Kidney (tissue), 14 donors: ENCODE data around the gene TMEFF1. TPM values are rescaled to one million over a fixed set of nuclear protein-coding genes. Genes with fewer than 3 reads are reported as not detected.

ENCODE experiments used
- DNase-seq, 5 donors: peaks; one replicate each; pipeline ENCODE4 v3.0.0-alpha.2; 2013 to 2020
- FAIRE-seq: peaks from 2 replicates; lab custom pipeline; 2012; peaks lifted over from hg19 to GRCh38; lab: Jason Lieb, UNC
- H3K27ac ChIP-seq, 2 donors: one replicate each; pipeline ENCODE4 v1.7.0; 2013; ENCODE audit warnings: low read depth in 2 of 2, low read length in 2 of 2, inconsistent platforms in 1 of 2
- H3K27me3 ChIP-seq: one replicate; pipeline ENCODE4 v1.7.1; 2013; ENCODE audit warnings: low read length, inconsistent platforms; ENCODE audit not compliant: control insufficient read depth, insufficient read depth
- H3K36me3 ChIP-seq, 3 donors: one replicate each; pipeline versions ENCODE4 v1.7.0 to v1.7.1; 2013; ENCODE audit warnings: low read length in 3 of 3, control low read depth in 1 of 3, inconsistent platforms in 1 of 3; ENCODE audit not compliant: insufficient read depth in 3 of 3, control insufficient read depth in 2 of 3
- H3K4me1 ChIP-seq, 3 donors: one replicate each; pipeline versions ENCODE4 v1.7.0 to v1.7.1; 2013; ENCODE audit warnings: low read length in 3 of 3, inconsistent platforms in 1 of 3, low read depth in 1 of 3; ENCODE audit not compliant: control insufficient read depth in 2 of 3, insufficient read depth in 2 of 3
- H3K4me3 ChIP-seq, 3 donors: one replicate each; pipeline versions ENCODE4 v1.7.0 to v1.8.1; 2013; ENCODE audit warnings: low read length in 3 of 3, control low read depth in 1 of 3, inconsistent platforms in 1 of 3
- H3K9ac ChIP-seq, 3 donors: one replicate each; pipeline versions ENCODE4 v1.7.0 to v1.7.1; 2013; ENCODE audit warnings: low read length in 3 of 3, control low read depth in 1 of 3, inconsistent platforms in 1 of 3
- H3K9me3 ChIP-seq, 3 donors: one replicate each; pipeline versions ENCODE4 v1.7.0 to v1.7.1; 2013; ENCODE audit warnings: low read length in 3 of 3, control low read depth in 1 of 3, inconsistent platforms in 1 of 3; ENCODE audit not compliant: control insufficient read depth in 2 of 3, insufficient read depth in 1 of 3
- intact Hi-C: fragments of 100-400 bp; cut with DNase I; formaldehyde crosslinking; loops from one replicate; pipeline ENCODE4 v1.11.1; 2022
- polyA plus RNA-seq: library from polyadenylated mRNA; stranded (reverse); fragments of 350-450 nt; fragmentation: Illumina TruSeq; extraction: RNeasy Lipid Tissue Mini Kit (QIAGEN cat#74804); gene quantifications from one replicate; pipeline ENCODE4 v1.2.3, GENCODE V29; 2014; ENCODE audit warnings: low read depth, low replicate concordance; ENCODE audit not compliant: insufficient read depth
- total RNA-seq: library from RNA; stranded (reverse); fragmentation: NEBNext Ultra II Directional; extraction: Animal tissue kit (Norgen Biotek cat#: 25700); gene quantifications from one replicate; pipeline ENCODE4 v1.2.1, GENCODE V29; 2021
- TF ChIP-seq, protein P1 (sequence below): IDR thresholded peaks from 3 replicates; pipeline ENCODE4 v1.5.1; 2012; ENCODE audit warnings: mild to moderate bottlenecking, moderate library complexity, borderline replicate concordance; ENCODE audit not compliant: insufficient read depth; ENCODE audit errors: extremely low read depth
- donor health status: control.
- donor health status: control.
- donor health status: control.
- donor health status: control.
- donor health status: control.
- donor health status: DM: yes; HTN: yes; CAD: no.
- donor health status: Normal renal cell carcinoma (clear cell type).

Gene TMEFF1
- total and polyA plus RNA-seq, 2 donors from 2014 or later = 0.66 TPM; not detected in 1

DNA sequence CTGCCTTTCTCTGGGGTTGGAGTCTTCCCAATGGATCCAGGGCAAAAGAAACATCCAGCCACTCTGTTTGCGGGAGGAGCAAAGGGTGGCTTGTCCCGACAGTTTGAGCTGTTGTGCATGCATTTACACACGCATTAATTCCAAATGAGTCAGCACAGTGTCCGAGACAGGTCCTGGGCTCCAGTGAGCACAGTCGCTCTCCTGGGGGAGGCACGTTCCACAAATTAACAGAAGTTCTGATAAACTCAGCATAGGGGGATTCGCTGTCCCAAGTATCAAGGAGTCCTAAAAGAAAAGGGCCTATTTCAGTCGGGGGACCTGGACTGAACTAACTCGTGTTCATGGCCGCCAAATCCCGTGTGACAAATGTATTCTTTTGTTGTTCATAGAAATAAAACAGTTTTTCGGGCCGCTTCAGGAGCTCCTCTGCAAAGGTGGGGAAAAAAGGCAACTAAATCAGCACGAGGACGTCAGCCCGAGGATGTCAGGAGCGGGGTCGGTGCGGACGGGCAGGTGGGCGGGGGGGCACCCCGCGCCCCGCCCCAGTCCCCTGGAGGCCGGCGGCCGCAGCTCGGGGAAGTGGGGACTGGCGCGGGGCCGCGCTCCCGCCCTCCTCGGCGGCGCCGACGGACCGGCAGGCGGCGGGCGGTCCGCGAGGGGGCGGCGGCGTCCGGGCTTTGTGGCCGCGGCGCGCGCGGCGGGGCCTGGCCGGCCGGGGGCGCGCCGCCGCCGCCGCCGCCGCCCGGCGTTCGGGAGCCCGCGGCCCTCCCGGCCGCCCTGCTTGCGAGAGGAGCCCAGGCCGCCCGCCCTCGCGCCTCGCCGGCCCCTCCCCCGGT, 46.2 kb upstream of the TMEFF1 start, which contains the start of gene MSANTD3:
Gene MSANTD3, plus strand, starts transcription at position 614 of the 836 bp plus-strand sequence. CDS start 14,796 bp downstream, outside the sequence.
- TF ChIP-seq, protein P1, sequence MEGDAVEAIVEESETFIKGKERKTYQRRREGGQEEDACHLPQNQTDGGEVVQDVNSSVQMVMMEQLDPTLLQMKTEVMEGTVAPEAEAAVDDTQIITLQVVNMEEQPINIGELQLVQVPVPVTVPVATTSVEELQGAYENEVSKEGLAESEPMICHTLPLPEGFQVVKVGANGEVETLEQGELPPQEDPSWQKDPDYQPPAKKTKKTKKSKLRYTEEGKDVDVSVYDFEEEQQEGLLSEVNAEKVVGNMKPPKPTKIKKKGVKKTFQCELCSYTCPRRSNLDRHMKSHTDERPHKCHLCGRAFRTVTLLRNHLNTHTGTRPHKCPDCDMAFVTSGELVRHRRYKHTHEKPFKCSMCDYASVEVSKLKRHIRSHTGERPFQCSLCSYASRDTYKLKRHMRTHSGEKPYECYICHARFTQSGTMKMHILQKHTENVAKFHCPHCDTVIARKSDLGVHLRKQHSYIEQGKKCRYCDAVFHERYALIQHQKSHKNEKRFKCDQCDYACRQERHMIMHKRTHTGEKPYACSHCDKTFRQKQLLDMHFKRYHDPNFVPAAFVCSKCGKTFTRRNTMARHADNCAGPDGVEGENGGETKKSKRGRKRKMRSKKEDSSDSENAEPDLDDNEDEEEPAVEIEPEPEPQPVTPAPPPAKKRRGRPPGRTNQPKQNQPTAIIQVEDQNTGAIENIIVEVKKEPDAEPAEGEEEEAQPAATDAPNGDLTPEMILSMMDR = peak; percentile 30

DNA sequence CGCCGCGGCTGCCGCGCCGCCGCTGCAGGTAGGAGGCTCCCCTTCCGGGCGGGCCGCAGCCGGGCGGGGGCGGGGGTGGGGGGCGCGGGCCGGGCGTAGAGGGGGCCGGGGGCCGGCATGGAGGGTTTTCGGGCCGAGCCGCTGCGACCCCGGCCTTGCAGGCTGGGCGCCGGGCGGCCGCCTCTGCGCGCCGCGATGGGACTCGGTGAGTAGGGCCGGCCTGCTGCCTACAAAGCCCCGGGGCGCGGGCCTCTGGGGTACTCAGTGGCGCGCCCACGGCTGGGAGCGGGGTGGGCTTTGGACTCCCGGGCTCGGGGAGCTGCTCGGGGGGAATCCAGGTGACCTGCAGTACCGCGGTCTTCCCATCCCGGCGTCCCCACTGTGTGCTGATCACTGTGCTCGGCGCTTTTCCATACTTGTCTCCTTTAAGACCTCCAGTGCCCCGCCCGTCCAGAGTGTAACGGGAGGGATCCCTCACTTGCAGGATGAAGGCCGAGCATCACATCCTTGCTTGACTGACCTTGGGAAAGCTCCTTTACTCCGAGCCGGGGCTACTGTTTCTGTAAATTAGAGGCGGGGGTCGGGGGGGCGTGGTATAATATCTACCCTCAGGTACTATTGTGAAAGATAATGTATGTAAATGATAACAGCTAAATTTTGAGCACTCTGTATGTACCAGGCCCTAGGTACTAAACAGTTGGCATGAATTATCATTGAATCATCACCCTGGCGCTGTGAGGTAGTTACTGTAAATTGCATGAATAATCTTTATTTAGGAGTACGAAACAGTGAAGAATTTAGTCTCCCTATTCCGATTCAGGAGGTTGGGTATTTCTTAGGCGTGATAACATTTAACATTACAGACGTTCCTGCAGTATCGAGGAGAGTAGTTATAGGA, 45.3 kb upstream of the TMEFF1 start:
- H3K27ac ChIP-seq = peak overlapping the region in 1 of 2 donors; percentile 80
- FAIRE-seq = no peak

More for the DNA sequence above, 46.2 kb upstream of the TMEFF1 start, which contains the start of gene MSANTD3:
- peaks cover 0 to 15% (median 0%) of the 10 kb centered on the region in 3 donors for H3K4me1 ChIP-seq
- FAIRE-seq = no peak
- peak within 1 kb of the TSS; percentile 78 to 93 (median 81) for H3K4me3 ChIP-seq
- no peaks in the 10 kb centered on the region for H3K27me3 ChIP-seq
- intact Hi-C loops = no loop called here
- no peaks in the 10 kb centered on the region for H3K9me3 ChIP-seq
- no peaks in the 10 kb centered on the region for H3K36me3 ChIP-seq
- peak; percentile 68 to 84 (median 79) for DNase-seq
- H3K27ac ChIP-seq = peak within 1 kb of the TSS; percentile 65 to 86
- peak within 1 kb of the TSS; percentile 77 to 84 (median 81) for H3K9ac ChIP-seq

DNA sequence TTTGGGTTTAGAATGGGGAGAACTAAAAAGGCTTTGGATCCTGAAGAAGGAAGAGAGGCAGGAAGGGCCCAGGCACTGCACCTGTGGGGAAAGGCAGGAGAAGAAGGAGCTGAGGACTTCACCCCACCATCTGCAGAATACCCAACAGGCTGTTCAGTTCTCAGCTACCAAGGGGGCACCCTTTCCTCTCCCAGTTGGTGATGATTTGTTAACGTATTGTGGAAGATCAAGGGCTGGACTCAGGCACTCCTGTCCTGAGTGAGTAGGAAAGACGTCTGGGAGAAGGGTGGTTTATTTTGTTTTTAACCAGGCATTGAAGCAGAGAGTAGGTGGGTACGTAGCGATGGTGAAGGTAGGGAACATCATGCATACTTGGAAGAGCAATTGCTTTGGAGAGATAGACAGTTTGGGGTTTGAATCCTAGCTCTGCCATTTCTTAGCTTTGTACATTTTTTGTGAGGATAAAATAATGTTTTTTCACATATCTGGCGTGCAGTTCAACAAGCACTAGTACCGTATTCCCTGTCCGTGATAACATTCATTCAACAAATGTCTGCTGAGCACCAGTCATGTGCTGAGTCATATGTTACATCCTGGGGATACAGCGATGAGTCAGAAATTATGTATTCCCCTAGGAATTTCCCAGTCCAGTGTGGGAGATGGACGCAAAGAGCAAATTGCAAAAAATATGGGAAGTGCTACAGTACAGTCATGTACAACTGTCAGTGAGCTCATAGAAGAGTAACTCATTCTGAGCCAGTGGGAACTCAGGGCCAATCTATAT, 43.9 kb upstream of the TMEFF1 start:
- TF ChIP-seq, protein P1 = no peak
- FAIRE-seq = no peak
- no peak for DNase-seq
- H3K9me3 ChIP-seq = no peaks in the 10 kb centered on the region
- intact Hi-C loops = no loop called here
- H3K27ac ChIP-seq = peak overlapping the region in 1 of 2 donors; percentile 72
- no peak overlapping the region for H3K9ac ChIP-seq
- H3K4me1 ChIP-seq = peaks cover 0 to 17% (median 0%) of the 10 kb centered on the region in 3 donors
- no peaks in the 10 kb centered on the region for H3K27me3 ChIP-seq
- H3K36me3 ChIP-seq = no peaks in the 10 kb centered on the region
- H3K4me3 ChIP-seq = no peak overlapping the region

More for the DNA sequence above, 45.3 kb upstream of the TMEFF1 start:
- H3K9me3 ChIP-seq = no peaks in the 10 kb centered on the region
- TF ChIP-seq, protein P1 = no peak
- intact Hi-C loops = no loop called here
- H3K4me3 ChIP-seq = peak overlapping the region; percentile 60 to 73 (median 72)
- H3K9ac ChIP-seq = peak overlapping the region; percentile 9 to 77 (median 56)
- no peaks in the 10 kb centered on the region for H3K36me3 ChIP-seq
- peak; percentile 73 to 85 (median 81) for DNase-seq
- H3K4me1 ChIP-seq = peaks cover 0 to 17% (median 0%) of the 10 kb centered on the region in 3 donors
- no peaks in the 10 kb centered on the region for H3K27me3 ChIP-seq
